ENCODE data around the gene SPINT2.

SPINT2 gene

GRCh38 chr19:38306236-38306635 lies 41.9 kb downstream of the SPINT2 start:
- TF ChIP-seq CTCF (conservative IDR thresholded peaks at IDR 0.05; ENCODE audit: control insufficient read depth, insufficient read depth, low read depth, low read length) = no peak
- no peak overlapping the region for H3K4me3 ChIP-seq (ENCODE audit: control insufficient read depth, low read depth, low read length)
- DNase-seq (ENCODE audit: low read depth) = no peak

- no peak overlapping the region for H3K4me3 ChIP-seq (ENCODE audit: control insufficient read depth, low read depth, low read length)
- no peak for DNase-seq (ENCODE audit: low read depth)
- no peak for TF ChIP-seq CTCF (conservative IDR thresholded peaks at IDR 0.05; ENCODE audit: control insufficient read depth, insufficient read depth, low read depth, low read length)
Measured at GRCh38 chr19:38307076-38307475, 42.7 kb downstream of the SPINT2 start.

GRCh38 chr19:38307597-38307996 lies 43.2 kb downstream of the SPINT2 start:
- H3K4me3 ChIP-seq (ENCODE audit: control insufficient read depth, low read depth, low read length) = no peak overlapping the region
- no peak for DNase-seq (ENCODE audit: low read depth)
- TF ChIP-seq CTCF (conservative IDR thresholded peaks at IDR 0.05; ENCODE audit: control insufficient read depth, insufficient read depth, low read depth, low read length) = no peak

GRCh38 chr19:38308006-38308766 lies 43.8 kb downstream of the SPINT2 start:
- H3K4me3 ChIP-seq (ENCODE audit: control insufficient read depth, low read depth, low read length) = no peak overlapping the region
- TF ChIP-seq CTCF (conservative IDR thresholded peaks at IDR 0.05; ENCODE audit: control insufficient read depth, insufficient read depth, low read depth, low read length) = no peak
- no peak for DNase-seq (ENCODE audit: low read depth)

- H3K4me3 ChIP-seq (ENCODE audit: control insufficient read depth, low read depth, low read length) = no peak overlapping the region
- DNase-seq (ENCODE audit: low read depth) = no peak
- TF ChIP-seq CTCF (conservative IDR thresholded peaks at IDR 0.05; ENCODE audit: control insufficient read depth, insufficient read depth, low read depth, low read length) = no peak
Measured at GRCh38 chr19:38308926-38309614, 44.7 kb downstream of the SPINT2 start.

- no peak for TF ChIP-seq CTCF (conservative IDR thresholded peaks at IDR 0.05; ENCODE audit: control insufficient read depth, insufficient read depth, low read depth, low read length)
- DNase-seq (ENCODE audit: low read depth) = no peak
- no peak overlapping the region for H3K4me3 ChIP-seq (ENCODE audit: control insufficient read depth, low read depth, low read length)
Measured at GRCh38 chr19:38309615-38310278, 45.4 kb downstream of the SPINT2 start.
